ENCODE measurements around the gene AGXT.
"Not testable (repeated sequence)": the region's sequence is repeated elsewhere in the genome, so short reads cannot be mapped to it uniquely, and the experiment has no call there.

The AGXT gene

GRCh38 chr2:240832921-240833494 lies 35.6 kb upstream of the AGXT start:
- H3K9ac ChIP-seq (ENCODE audit: low read length): no peak overlapping the region
- no peaks in the 10 kb centered on the region for H3K36me3 ChIP-seq (ENCODE audit: control insufficient read depth, insufficient read depth, low read length)
- peaks cover 10% of the 10 kb centered on the region for H3K27me3 ChIP-seq (ENCODE audit: control insufficient read depth, insufficient read depth, low read length)
- no peaks in the 10 kb centered on the region for H3K9me3 ChIP-seq (ENCODE audit: control insufficient read depth, low read length)
- H3K4me1 ChIP-seq (ENCODE audit: control insufficient read depth, insufficient read depth, low read length): peaks cover 9% of the 10 kb centered on the region
- H3K4me3 ChIP-seq (ENCODE audit: low read length): no peak overlapping the region

- Histone ChIP-seq H3K36me3 (ENCODE audit: control insufficient read depth, insufficient read depth, low read length) (no peaks in the 10 kb centered on the region), H3K4me3 (ENCODE audit: low read length) (no peak overlapping the region), H3K9me3 (ENCODE audit: control insufficient read depth, low read length) (no peaks in the 10 kb centered on the region), H3K27me3 (ENCODE audit: control insufficient read depth, insufficient read depth, low read length) (peaks cover 4% of the 10 kb centered on the region), H3K9ac (ENCODE audit: low read length) (no peak overlapping the region), H3K4me1 (ENCODE audit: control insufficient read depth, insufficient read depth, low read length) (peaks cover 9% of the 10 kb centered on the region)
These were observed 34.8 kb upstream of the AGXT start for GRCh38 chr2:240833724-240834285.

DNA sequence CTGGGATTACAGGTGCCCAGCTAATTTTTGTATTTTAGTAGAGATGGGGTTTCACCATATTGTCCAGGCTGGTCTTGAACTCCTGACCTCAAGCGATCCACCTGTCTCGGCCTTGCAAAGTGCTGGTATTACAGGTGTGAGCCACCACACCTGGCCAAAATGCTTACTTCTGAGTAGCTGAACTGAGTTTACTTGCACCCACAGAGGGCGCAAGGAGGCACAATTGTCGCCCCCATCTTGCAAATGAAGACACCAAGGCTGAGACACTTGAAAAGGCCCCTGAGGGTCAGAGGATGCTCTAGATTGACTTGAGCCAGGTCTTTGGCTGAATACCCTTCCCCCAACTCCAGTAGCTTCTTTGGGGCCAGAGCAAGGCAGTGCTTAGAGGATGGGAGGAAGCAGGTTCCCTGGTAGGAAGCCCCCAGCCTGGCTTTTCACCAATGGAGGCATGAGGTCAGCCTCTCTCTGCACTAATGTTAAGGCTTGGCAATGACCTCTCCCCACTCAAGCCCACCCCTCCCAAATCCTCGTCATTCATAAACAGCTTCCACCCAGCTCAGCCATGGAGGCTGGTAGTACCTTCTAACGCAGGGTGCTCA lies 34.1 kb upstream of the AGXT start:
- no peaks in the 10 kb centered on the region for H3K9me3 ChIP-seq (ENCODE audit: control insufficient read depth, low read length)

DNA sequence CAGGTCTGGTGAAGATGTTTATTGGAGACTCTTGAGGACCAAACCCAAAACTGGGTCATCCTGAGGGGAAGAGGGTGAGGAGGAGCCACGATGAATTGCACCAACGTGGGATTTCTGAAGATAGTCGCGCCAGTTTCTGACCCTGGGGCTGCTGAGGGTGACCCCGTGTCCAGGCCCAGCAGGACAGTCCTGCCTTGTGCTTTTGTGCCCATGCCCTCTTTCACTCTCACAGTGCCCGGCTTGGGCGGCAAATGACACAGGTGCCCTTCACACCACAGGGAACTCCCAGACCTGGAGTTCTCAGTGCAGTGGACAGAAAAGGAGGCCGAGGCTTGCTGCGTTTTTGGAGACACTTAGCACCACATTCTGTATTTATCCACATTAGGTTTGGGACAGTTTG lies 33.1 kb upstream of the AGXT start:
- Histone ChIP-seq H3K36me3 (ENCODE audit: control insufficient read depth, insufficient read depth, low read length) (no peaks in the 10 kb centered on the region), H3K4me1 (ENCODE audit: control insufficient read depth, insufficient read depth, low read length) (peaks cover 9% of the 10 kb centered on the region), H3K9me3 (ENCODE audit: control insufficient read depth, low read length) (no peaks in the 10 kb centered on the region), H3K4me3 (ENCODE audit: low read length) (no peak overlapping the region), H3K9ac (ENCODE audit: low read length) (no peak overlapping the region), H3K27me3 (ENCODE audit: control insufficient read depth, insufficient read depth, low read length) (peaks cover 13% of the 10 kb centered on the region)

More for the DNA sequence above, 34.1 kb upstream of the AGXT start:
- Histone ChIP-seq H3K27me3 (ENCODE audit: control insufficient read depth, insufficient read depth, low read length) (peaks cover 4% of the 10 kb centered on the region), H3K9ac (ENCODE audit: low read length) (no peak overlapping the region), H3K36me3 (ENCODE audit: control insufficient read depth, insufficient read depth, low read length) (no peaks in the 10 kb centered on the region), H3K4me3 (ENCODE audit: low read length) (no peak overlapping the region), H3K4me1 (ENCODE audit: control insufficient read depth, insufficient read depth, low read length) (peaks cover 9% of the 10 kb centered on the region)

DNA sequence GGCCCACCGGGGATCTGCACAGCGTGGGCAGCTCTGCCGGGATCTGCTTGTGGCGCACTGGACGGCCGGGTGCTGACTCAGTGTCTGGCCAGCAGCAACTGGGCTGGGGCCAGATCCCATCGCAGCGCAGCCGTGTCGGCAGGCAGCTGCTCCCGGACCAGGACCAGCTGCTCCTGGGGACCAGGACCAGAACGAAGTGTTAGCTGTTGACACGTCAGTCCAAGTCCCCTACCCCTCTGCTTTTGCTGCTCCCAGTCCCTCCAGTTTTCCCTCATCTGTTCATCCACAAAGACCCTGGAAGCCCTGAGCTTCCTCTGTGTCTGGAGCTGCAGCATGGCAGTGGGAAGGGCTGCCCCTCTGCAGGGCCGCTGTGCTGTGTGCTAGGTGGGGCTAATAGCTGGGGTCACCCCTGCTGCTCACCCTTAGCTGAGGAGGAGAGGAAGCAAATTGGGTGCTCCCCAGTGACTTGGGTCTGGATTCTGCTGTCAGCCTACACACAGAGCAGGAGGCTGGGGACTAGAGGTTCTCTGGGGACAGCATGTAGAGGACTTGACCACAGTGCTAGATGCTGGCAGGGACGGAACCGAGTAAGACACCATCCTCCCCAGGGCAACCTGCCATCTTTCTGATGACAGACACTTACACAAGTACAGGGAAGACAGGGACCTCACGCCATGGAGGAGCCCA lies 31.7 kb upstream of the AGXT start:
- Histone ChIP-seq H3K9ac (ENCODE audit: low read length) (no peak overlapping the region), H3K36me3 (ENCODE audit: control insufficient read depth, insufficient read depth, low read length) (no peaks in the 10 kb centered on the region), H3K4me1 (ENCODE audit: control insufficient read depth, insufficient read depth, low read length) (peaks cover 4% of the 10 kb centered on the region), H3K4me3 (ENCODE audit: low read length) (no peak overlapping the region), H3K9me3 (ENCODE audit: control insufficient read depth, low read length) (no peaks in the 10 kb centered on the region), H3K27me3 (ENCODE audit: control insufficient read depth, insufficient read depth, low read length) (peaks cover 15% of the 10 kb centered on the region)

GRCh38 chr2:240837621-240838020 lies 31.0 kb upstream of the AGXT start:
- H3K36me3 ChIP-seq (ENCODE audit: control insufficient read depth, insufficient read depth, low read length): no peaks in the 10 kb centered on the region
- peaks cover 15% of the 10 kb centered on the region for H3K27me3 ChIP-seq (ENCODE audit: control insufficient read depth, insufficient read depth, low read length)
- peaks cover under 1% of the 10 kb centered on the region for H3K4me1 ChIP-seq (ENCODE audit: control insufficient read depth, insufficient read depth, low read length)
- H3K4me3 ChIP-seq (ENCODE audit: low read length): no peak overlapping the region
- no peaks in the 10 kb centered on the region for H3K9me3 ChIP-seq (ENCODE audit: control insufficient read depth, low read length)
- H3K9ac ChIP-seq (ENCODE audit: low read length): no peak overlapping the region

- Histone ChIP-seq H3K4me3 (ENCODE audit: low read length) (no peak overlapping the region), H3K27me3 (ENCODE audit: control insufficient read depth, insufficient read depth, low read length) (peaks cover 15% of the 10 kb centered on the region), H3K9me3 (ENCODE audit: control insufficient read depth, low read length) (no peaks in the 10 kb centered on the region), H3K9ac (ENCODE audit: low read length) (no peak overlapping the region), H3K4me1 (ENCODE audit: control insufficient read depth, insufficient read depth, low read length) (no peaks in the 10 kb centered on the region), H3K36me3 (ENCODE audit: control insufficient read depth, insufficient read depth, low read length) (no peaks in the 10 kb centered on the region)
These were observed 29.2 kb upstream of the AGXT start for GRCh38 chr2:240839152-240840143.

GRCh38 chr2:240840435-240841060 lies 28.1 kb upstream of the AGXT start:
- H3K9me3 ChIP-seq (ENCODE audit: control insufficient read depth, low read length): no peaks in the 10 kb centered on the region
- H3K9ac ChIP-seq (ENCODE audit: low read length): no peak overlapping the region
- H3K36me3 ChIP-seq (ENCODE audit: control insufficient read depth, insufficient read depth, low read length): no peaks in the 10 kb centered on the region
- no peak overlapping the region for H3K4me3 ChIP-seq (ENCODE audit: low read length)
- H3K4me1 ChIP-seq (ENCODE audit: control insufficient read depth, insufficient read depth, low read length): no peaks in the 10 kb centered on the region
- H3K27me3 ChIP-seq (ENCODE audit: control insufficient read depth, insufficient read depth, low read length): peaks cover 15% of the 10 kb centered on the region

DNA sequence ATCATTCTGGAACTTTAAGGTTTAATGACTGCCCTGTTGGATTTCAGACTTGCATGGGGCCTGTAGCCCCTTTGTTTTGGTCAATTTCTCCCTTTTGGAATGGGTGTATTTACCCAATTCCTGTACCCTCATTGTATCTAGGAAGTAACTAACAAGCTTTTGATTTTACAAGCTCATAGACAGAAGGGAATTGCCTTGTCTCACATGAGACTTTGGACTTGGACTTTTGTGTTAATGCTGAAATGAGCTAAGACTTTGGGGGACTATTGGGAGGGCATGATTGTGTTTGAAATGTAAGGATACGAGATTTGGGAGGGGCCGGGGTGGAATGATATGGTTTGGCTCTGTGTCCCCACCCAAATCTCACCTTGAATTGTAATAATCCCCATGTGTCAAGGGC lies 22.3 kb upstream of the AGXT start:
- H3K27me3 ChIP-seq (ENCODE audit: control insufficient read depth, insufficient read depth, low read length); H3K9ac ChIP-seq (ENCODE audit: low read length); H3K9me3 ChIP-seq (ENCODE audit: control insufficient read depth, low read length); H3K36me3 ChIP-seq (ENCODE audit: control insufficient read depth, insufficient read depth, low read length); H3K4me3 ChIP-seq (ENCODE audit: low read length): not testable (repeated sequence)
- H3K4me1 ChIP-seq (ENCODE audit: control insufficient read depth, insufficient read depth, low read length): peaks cover 11% of the 10 kb centered on the region

DNA sequence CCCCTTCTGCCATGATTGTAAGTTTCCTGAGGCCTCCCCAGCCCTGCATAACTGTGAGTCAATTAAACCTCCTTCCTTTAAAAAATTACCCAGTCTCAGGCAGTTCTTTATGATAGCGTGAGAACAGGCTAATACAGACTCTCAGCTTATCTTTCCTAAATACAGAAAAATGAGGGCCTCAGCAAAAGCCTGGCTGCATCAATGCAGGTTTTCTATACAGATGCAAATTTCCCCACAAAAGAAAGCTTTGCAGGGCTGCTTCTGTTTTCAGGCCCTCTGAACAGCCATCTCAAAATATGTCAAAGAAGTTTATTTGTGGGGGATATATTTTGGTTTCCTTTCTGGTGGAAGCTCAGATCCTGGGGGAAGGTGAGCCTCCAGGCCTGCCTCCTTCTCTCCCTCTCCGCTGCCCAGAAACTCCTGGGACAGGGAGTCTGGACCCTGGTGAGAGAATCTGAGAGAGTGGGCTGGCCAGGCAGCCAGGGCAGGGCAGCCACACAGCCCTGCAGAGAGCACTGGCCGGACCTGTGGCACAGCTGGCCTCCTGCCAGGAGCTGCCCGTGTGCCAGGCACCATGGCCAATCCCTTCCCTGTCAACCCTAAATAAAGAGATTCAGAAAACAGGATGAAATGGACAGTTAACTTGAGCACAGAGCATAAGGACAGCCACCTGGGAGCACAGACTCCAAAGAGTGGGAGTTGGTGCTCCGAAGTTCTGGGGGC lies 21.6 kb upstream of the AGXT start:
- Histone ChIP-seq H3K9ac (ENCODE audit: low read length) (no peak overlapping the region), H3K9me3 (ENCODE audit: control insufficient read depth, low read length) (no peaks in the 10 kb centered on the region), H3K36me3 (ENCODE audit: control insufficient read depth, insufficient read depth, low read length) (no peaks in the 10 kb centered on the region), H3K4me3 (ENCODE audit: low read length) (no peak overlapping the region), H3K27me3 (ENCODE audit: control insufficient read depth, insufficient read depth, low read length) (no peaks in the 10 kb centered on the region), H3K4me1 (ENCODE audit: control insufficient read depth, insufficient read depth, low read length) (peaks cover 13% of the 10 kb centered on the region)

DNA sequence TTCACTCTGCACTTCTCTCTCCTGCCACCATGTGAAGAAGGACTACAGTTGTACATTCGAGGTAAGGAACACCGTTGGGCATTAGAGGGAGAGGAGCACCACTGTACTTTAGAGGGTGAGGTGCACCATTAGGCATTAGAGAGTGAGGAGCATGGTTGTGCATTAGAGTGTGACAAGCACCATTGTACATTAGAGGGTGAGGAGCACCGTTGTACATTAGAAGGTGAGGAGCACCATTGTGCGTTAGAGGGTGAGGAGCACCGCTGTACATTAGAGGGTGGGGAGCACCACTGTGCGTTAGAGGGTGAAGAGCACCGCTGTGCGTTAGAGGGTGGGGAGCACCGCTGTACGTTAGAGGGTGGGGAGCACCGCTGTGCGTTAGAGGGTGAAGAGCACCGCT lies 20.8 kb upstream of the AGXT start:
- Histone ChIP-seq H3K9ac (ENCODE audit: low read length) (no peak overlapping the region), H3K4me3 (ENCODE audit: low read length) (no peak overlapping the region), H3K36me3 (ENCODE audit: control insufficient read depth, insufficient read depth, low read length) (no peaks in the 10 kb centered on the region), H3K27me3 (ENCODE audit: control insufficient read depth, insufficient read depth, low read length) (no peaks in the 10 kb centered on the region), H3K9me3 (ENCODE audit: control insufficient read depth, low read length) (no peaks in the 10 kb centered on the region), H3K4me1 (ENCODE audit: control insufficient read depth, insufficient read depth, low read length) (peaks cover 13% of the 10 kb centered on the region)

Measured in mucosa of stomach (tissue), 1 donor.